Bone marrow (tissue), 2 donors: Measurements from ENCODE around the gene WDR20.
"Not testable (repeated sequence)": the region's sequence is repeated elsewhere in the genome, so short reads cannot be mapped to it uniquely, and the experiment has no call there.

Experiments used
- DNase-seq, 2 donors: peaks; one replicate each; lab custom pipeline; 2025; lab: John Stamatoyannopoulos, UW

The WDR20 gene, protein sequence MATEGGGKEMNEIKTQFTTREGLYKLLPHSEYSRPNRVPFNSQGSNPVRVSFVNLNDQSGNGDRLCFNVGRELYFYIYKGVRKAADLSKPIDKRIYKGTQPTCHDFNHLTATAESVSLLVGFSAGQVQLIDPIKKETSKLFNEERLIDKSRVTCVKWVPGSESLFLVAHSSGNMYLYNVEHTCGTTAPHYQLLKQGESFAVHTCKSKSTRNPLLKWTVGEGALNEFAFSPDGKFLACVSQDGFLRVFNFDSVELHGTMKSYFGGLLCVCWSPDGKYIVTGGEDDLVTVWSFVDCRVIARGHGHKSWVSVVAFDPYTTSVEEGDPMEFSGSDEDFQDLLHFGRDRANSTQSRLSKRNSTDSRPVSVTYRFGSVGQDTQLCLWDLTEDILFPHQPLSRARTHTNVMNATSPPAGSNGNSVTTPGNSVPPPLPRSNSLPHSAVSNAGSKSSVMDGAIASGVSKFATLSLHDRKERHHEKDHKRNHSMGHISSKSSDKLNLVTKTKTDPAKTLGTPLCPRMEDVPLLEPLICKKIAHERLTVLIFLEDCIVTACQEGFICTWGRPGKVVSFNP

DNA sequence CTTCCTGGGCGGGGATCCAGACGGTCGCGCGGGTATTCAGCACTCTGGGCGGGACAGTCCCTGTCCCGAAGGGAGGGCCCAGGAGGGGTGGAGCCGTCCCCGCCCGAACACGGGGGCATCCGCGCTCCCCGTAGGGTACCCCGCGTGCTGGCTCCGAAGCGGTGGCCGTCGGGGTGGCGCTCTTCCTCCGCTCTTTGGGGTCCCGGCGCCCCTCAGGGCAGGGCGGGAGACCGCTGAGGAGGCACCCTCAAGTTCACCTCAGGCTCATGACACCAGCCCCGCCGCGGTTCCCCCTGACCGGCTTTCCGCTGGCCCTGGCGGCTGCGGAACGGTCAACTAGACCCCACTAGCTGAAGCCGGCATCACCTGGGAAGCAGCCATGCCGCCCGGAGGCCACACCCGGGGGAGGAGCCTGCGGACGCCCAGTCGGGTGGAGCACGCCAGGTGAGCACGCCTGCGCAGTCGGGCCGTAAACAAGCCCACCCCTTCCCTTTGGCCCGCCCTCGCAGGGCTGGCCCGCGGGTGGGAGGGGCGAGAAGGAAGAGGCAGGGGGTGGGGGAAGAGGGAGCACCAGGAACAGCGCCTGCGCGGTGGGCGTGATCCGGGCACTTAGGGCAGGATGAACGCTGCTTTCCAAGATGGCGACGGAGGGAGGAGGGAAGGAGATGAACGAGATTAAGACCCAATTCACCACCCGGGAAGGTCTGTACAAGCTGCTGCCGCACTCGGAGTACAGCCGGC, at the start of gene WDR20:
TSS of gene WDR20 (plus strand) at position 612 of the 741 bp plus-strand sequence. CDS start at position 639, 27 bp downstream.
- peak; percentile 93 to 95 for DNase-seq

DNA sequence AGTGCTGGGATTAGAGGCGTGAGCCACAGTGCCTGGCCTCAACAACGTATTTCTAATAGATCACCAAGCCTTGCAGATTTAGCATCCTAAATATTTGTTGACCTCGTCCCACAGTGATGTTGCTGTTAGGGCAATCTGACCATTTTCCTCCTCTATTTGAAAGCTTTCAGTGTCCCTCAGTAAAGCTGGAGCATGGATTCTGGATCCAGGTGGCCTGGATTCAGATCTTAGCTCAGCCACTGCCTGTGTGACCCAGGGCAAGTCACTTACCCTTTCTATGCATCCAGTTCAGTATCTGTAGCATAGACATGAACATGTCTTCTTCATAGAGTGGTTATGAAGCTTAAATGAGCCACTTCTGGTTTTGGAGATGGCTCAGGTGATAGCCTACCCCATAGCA, 49.0 kb upstream of the WDR20 start:
- DNase-seq = no peak

DNA sequence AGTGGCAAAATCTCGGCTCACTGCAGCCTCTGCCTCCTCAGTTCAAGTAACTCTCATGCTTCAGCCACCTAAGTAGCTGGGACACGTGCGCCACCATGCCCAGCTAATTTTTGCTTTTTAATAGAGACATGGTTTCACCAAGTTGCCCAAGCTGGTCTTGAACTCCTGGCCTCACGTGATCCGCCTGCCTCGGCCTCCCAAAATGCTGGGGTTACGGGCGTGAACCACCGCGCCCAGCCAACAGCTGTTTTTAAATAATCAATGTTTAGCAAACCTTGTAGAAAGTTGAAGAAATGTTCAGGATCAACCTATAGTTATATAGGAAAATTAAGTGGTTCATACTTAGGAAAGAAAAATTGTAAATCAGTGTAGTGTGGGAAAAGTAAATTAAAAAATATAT, 46.9 kb upstream of the WDR20 start:
- no peak for DNase-seq

DNA sequence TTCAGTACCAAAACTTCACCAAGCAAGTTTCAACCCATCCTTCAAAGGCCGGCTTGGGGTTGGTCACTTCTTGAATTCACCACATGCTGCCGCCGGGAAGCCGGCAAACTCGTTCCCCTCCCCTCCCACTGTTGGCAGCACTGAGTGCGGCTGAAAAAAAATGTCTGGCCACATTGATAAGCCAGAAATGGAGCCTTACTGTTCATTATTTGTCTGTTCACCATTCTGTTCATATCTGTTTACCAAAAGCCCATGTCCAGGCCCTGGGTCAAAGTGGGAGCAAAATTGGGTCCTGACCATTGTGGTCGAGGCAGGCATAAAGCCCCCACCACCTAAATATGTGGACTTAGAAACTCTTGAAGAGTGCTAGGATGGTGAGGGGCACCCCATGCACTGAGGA, 45.6 kb upstream of the WDR20 start:
- DNase-seq = no peak

DNA sequence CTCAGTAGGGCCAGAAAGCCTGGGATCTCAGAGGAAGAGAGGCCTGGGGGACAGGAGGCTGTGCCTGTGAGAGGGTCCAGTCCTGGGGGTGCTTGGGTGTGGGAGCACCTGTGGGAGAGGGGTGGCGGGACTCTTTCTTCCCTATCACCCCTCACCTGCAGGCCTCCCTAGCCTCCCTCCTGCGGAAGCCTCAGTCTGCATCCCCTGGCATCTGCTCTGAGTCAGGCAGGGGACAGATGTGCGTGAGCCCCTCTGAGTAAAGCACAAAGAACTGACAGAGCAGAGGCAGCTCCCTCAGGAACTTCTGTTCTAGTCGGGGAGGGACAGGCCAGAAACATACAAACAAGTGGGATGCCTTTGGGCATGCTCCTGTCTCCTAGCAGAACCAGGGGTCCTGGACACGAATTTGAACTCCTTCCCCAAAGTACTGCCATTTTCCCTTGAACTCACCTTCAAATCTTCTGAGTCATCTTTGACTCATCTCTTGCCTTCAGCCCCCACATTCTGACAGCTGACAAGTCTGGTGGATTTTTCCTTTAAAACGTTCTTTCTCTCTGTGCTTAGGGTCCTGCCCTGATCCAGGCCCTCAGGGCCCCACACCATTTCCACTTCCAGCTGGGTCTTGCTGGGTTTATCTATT, 44.3 kb upstream of the WDR20 start:
- no peak for DNase-seq

DNA sequence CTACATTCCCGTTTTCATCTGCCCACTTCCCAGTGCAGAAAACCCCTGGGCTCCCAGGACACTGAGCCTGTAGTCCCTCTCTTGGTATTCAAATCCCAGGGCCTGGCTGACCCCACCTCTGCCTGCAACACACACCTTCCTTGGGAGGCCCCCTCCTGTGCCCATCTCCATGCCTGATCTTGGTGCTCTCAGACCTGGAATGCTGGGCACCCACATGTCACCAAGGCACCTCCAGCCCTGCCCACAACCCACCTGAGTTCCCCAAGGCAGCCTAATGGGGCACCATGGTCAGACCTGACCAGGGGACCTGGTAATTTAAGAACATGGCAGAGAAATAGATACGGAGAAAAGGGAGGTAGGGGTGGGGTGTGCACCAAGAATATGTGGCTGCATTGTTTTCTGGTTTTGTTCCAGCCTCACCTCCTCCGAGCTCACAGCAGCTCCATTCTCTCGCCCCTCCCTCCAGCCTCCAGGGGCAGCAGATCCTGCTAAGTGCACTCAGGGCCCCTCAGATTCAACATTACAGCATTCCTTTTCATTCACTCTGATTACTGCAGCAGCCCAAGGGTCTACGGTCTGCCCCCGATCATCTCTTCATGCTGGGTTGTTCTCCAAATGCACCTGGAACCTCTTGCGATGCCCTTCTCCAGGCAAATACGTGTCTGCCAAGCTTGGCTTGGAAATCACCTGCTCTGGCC, 43.7 kb upstream of the WDR20 start:
- DNase-seq = no peak

DNA sequence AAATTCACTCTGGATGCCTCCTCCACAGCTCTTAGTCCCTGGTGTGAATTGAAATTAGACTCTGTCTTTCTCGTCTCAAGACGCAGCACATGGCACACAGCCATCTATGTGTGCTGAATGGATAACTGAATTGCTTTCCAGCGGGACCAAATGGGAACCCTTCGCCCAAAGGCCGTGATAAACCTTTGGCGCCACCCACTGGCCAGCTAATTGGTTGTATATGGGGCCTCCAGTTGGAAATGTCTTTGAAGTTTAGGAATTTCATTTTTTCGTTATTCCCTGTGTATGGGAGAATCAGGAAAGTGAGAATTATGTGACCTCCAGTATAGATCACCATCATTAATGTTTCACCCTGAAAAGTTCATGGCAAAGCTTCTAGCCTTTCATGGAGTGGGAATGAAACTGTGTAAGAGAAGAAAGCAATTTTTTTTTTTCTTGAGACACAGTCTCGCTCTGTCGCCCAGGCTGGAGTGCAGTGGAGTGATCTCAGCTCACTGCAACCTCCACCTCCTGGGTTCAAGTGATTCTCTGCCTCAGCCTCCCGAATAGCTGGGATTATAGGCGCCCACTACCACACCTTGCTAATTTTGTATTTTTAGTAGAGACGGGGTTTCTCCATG, 43.0 kb upstream of the WDR20 start:
- DNase-seq = peak; percentile 13 to 32

DNA sequence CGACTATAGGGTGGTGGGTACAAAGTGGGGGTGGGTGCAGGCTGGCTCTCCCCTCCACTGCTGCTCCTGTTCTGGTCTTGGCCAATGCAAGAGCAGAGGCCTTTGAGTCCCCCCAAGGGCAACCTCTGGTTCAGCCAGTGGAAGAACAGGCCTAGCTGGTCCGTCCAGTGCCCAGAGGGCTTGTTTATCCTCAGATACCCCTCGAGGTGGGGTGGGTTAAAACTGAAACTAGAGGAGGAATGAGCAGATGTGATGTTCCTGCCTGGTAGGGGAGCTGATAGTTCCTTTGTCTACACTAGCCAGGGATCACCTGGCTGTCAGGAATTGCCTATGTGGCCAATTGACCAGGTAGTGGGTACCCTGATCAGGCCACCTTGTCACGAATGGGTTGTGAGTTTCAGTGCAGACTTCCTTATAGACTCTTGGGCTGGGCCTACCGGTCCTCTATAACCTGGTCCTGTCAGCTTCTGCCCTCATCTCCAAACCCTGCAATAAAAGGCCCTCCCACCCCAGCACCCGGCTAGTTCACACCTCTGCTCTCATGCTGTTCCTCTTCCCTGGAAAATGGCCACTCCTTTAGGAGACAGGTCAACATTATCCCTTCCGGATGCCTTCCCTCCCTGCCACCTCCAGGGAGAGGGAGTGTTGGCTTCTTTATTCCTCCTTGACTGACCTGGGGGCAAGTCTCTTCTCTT, 42.1 kb upstream of the WDR20 start:
- no peak for DNase-seq

DNA sequence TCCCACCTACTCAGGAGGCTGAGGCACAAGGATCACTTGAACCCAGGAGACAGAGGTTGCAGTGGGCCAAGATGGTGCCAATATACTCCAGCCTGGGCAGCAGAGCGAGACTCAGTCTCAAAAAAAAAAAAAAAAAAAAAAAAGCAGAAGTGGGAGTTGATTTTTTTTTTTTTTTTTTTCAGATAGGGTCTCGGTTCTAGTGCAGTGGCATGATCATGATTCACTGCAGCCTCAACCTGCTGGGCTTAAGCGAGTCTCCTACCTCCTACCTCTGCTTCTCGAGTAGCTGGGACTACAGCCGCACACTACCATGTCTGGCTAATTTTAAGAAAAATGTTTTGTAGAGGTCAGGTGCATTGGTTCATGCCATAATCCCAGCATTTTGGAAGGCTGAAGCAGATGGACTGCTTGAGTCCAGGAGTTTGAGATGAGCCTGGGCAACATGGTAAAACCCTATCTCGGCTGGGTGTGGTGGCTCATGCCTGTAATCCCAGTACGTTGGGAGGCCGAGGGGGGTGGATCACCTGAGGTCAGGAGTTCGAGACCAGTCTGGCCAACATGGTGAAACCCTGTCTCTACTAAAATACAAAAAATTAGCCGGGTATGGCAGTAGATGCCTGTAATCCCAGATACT, 36.5 kb upstream of the WDR20 start:
- DNase-seq = no peak

DNA sequence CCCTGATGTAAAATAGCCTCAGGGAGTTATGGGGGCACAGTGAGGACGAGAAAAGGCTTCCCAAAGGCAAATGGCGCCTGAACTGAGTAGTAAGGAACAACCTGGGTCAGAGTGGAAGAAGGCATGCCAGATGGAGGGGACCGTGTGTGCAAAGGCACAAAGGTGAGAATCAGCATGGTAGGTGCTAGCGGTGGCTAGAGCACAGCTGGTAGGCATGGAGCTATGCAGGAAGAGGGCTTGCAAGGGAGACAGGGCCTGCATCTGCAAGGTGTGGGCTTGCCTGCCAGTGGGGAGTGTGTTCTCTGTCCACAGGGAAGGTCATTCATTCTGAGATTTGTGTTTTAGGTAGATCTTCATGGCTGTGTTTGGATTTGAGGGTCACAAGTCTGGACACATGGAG, 34.3 kb upstream of the WDR20 start:
- no peak for DNase-seq

DNA sequence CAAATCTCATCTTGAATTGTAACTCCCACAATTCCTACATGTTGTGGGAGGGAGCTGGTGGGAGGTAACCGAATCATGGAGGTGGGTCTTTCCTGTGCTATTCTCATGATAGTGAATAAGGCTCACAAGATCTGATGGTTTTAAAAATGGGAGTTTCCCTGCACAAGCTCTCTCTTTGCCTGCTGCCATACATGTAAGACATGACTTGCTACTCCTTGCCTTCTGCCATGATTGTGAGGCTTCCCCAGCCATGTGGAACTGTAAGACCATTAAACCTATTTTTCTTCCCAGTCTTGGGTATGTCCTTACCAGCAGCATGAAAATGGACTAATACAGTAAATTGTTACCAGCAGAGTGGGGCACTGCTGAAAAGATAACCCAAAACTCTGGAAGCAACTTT, 30.4 kb upstream of the WDR20 start:
- DNase-seq = not testable (repeated sequence)

DNA sequence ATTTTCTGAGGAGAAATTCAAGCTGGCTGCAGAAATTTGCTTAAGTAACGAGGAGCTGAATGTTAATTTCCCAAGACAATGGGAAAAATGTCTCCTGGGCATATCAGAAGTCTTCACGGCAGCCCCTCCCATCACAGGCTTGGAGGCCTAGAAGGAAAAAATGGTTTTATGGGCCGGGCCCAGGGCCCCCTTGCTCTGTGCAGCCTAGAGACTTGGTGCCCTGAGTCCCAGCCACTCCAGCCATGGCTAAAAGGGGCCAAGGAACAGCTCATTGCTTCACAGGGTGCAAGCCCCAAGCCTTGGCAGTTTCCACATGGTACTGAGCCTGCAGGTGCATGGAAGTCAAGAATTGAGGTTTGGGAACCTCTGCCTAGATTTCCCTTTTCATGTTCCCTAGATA, 28.6 kb upstream of the WDR20 start:
- DNase-seq = no peak

DNA sequence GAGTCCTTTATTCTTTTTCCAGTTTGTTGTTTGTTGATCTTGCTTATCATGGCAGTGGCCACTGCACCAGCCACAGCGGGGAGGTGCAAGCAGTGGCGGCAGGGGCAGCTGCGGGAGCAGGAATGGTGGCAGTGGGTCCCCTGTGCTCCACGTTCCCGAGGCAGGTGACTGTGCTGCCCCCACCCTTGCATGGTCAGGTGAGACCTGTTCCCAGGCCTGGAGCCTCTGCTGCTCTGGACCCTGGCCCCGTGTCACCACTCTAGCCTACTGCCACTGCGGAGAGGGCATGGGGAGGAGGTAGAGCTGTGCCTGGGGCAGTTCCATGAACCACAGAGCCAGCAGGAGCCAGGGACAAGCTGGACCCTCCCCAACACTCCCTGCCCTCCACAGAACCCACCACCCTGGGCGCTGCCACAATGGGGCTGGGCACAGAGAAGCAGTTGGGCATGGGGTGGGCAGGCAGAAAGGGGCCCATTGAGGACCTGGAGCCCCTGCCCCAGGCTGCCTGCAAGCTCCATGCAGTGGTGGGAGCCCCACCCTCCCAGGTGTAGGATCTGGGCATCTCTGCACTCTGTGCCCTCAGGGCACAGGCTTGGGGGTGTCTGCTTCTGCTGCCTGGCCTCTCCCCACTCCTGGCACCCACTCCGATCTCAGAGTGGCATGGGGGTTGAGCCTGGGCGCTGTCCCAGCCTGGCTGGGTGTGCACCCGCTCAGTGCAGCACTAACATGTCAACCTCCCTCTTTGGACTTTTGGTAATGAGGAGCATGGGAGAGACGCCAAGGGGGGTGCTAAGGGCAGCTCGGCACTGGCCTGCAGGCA, 23.1 kb upstream of the WDR20 start:
- no peak for DNase-seq

DNA sequence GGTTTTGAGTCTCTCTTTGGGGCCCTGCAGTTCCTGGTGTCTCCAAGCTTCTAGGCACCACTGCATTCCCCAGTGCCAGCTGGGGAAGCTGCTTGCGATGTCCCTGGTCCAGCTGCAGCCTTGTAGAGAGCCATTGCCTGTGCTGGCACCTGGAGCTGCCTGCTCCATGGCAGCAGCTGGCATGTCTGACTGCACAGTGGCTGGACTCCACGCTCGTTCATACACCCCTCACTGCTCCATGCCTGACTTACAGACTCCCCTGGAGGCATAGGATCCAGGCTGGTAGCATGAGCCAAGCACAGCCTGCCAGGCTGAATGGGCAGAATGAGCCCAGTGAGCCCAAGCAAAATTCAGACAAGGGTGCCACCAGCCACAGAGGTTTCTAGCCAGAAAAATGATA, 21.8 kb upstream of the WDR20 start:
- no peak for DNase-seq

DNA sequence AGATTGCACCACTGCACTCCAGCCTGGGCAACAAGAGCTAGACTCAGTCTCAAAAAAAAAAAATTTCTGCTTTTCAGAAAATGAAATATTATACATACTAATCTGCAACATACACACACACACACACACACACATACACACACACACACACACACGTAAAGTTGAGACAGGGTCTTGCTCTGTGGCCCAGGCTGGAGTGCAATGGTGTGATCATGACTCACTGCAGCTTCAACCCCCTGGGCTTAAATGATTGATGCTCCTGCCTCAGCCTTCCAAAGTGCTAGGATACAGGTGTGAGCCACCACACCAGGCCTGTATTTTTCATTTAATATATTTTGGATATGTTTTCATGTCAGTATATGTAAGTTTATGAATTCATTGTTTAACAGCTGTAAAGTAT, 18.8 kb upstream of the WDR20 start:
- DNase-seq = no peak

DNA sequence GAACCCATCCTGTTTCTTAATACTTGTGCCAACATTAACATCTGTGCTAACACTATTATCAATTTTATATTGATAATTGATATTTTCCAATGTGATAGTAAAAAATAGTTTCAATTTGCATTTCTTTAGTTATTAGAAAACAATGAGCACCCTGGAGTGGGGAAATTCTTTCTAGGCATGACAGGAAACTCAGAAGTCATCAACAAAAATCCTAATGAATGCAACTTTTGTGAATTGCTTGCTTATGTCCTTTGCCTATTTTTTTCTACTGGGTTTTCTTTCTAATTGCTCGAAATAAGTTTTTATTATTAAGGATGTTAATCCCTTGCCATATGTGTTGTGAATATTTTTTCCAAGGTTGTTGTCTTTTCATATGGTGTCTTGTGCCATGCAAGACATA, 18.1 kb upstream of the WDR20 start:
- DNase-seq = no peak

DNA sequence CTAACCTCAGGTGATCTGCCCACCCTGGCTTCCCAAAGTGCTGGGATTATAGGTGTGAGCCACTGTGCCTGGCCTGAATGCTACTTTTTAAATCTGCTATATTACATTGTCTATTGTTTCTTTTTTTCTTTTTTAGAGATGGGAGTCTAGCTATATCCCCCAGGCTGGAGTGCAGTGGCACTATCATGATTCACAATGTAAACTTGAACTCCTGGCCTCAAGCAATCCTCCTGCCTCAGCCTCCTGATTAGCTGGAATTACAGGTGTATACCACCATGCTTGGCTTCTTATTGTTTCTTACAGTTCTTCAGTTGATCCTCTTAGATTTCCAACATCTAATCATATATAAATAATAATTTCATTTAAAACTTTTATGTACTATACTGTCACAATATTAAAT, 15.3 kb upstream of the WDR20 start:
- no peak for DNase-seq

DNA sequence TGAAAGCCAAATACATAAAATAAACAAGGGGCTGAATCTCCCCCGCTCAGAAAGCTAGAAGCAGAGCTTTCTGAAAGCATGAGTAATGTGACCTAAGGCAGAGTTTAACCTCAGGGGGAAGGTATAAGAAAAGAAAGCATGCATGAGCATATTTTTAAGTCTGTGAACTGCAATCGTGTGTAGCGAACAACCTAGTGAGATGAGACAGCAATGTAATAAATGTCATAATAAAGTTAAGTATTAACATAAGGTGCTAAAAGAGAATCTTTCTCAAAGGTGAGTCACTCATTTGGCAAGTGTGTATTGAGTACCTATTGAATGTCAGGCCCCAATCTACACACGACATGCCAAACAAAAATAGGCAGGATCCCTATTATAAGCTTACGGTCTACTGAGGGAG, 14.2 kb upstream of the WDR20 start:
- DNase-seq = no peak

DNA sequence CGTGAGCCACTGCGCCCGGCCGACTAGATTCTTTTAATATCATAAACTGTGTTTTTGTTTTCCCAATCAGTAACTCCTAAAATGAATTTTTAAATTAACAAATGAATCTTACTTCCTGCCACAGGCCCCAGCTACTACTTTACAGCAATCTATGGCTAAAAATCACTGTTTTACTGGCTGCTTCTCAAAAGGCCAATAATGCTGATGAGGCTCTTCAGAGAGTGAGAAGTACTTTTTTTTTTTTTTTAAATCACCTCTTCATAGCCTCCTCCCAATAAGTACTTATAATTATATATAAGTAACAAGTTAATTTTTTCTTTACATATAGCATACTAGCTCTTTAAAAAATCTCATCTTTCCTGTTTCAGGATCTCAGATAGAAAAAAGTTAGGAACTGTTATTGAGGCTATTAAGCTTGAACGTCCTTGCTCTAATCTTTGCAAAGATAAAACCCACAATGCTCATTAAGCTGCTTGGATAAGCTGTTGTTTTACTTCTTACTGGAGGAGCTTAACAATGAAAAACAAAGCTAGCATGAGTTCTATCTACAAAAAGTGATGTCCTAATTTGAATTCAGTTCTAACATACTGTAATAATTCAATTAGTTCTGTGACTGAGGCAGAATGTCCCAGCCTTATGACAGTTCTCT, 12.8 kb upstream of the WDR20 start:
- no peak for DNase-seq
